ENCODE measurements around the gene APBA3.
A peak's percentile ranks its signal among the peaks of the same experiment; 100 is the strongest.

Gene APBA3

DNA sequence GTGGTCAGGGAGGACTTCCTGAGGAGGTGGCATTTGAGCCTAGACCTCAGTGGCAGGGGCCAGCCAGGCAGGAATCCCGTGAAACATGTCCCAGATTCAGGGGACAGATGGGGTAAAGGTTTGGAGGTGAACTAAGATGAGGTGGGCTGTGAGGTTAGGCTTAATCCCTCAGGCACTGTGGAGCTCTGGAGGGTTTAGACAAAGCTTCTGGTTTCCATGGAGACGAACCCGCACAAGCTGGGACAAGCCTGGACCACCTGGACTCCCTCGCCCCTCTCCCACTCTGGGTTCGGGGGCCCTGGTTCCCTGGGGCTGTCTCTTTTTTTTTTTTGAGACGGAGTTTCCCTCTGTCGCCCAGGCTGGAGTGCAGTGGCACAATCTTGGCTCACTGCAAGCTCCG, 37.6 kb downstream of the APBA3 start:
- TF ChIP-seq, protein P1, sequence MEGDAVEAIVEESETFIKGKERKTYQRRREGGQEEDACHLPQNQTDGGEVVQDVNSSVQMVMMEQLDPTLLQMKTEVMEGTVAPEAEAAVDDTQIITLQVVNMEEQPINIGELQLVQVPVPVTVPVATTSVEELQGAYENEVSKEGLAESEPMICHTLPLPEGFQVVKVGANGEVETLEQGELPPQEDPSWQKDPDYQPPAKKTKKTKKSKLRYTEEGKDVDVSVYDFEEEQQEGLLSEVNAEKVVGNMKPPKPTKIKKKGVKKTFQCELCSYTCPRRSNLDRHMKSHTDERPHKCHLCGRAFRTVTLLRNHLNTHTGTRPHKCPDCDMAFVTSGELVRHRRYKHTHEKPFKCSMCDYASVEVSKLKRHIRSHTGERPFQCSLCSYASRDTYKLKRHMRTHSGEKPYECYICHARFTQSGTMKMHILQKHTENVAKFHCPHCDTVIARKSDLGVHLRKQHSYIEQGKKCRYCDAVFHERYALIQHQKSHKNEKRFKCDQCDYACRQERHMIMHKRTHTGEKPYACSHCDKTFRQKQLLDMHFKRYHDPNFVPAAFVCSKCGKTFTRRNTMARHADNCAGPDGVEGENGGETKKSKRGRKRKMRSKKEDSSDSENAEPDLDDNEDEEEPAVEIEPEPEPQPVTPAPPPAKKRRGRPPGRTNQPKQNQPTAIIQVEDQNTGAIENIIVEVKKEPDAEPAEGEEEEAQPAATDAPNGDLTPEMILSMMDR (IDR thresholded peaks at IDR 0.05; ENCODE audit: insufficient read depth, low read depth, low read length, missing control alignments), result no peak
- no peak overlapping the region for H3K4me3 ChIP-seq (ENCODE audit: low read length)
- DNase-seq (ENCODE audit: low read depth), result no peak

DNA sequence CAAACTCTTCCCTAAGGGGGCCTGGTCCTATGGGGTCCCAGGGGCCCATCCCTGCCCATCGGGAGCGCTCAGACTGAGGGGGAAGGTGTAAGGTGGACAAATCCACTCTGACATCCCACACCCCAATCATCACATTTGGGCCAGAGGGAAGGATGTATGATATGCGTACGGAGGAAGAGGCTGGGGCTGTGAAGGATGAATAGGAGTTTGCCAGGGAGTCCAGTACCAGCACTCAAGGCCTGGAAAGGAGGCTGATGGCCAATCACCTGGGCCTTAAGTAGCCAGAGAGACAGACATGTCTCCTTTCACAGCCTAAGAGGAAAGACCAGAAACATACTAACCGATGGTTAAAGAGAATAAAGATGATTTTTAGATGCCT, 38.4 kb downstream of the APBA3 start:
- no peak overlapping the region for H3K4me3 ChIP-seq (ENCODE audit: low read length)
- DNase-seq (ENCODE audit: low read depth), result no peak

DNA sequence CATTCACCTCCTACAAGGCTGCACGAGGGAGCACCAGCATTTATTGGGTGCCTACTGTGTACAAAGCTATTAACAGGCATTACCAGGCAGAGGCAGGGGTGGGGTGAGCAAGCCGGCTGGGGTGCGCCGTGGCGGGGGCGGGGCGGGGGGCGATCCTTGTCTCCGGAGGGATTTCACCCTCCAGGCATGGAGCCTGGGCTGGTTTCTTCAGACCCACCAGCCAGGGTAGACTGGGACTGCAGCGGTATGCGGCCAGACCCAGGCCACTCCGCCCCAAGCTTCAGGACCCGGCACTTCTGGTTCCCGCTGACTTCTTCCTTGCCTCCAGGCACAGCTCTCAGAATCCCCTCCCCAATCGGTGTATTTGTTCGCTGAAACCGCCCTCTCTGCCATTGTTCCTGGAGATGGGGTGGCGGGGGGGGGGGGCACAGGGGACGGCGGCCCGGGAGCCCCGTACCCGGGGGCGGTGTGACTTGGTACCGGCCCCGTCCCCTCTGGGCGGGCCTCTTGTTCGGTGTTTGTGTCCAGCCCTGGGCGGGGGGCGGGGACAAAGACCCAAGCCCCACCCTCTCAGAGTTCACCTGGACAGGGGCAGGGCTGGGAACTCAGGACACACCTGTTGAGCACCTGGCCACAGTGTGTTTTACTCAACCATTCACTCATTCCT, 38.9 kb downstream of the APBA3 start:
- no peak overlapping the region for H3K4me3 ChIP-seq (ENCODE audit: low read length)
- DNase-seq (ENCODE audit: low read depth), result no peak
- TF ChIP-seq, protein P1 (IDR thresholded peaks at IDR 0.05; ENCODE audit: insufficient read depth, low read depth, low read length, missing control alignments), result no peak

More for the DNA sequence above, 38.4 kb downstream of the APBA3 start:
- TF ChIP-seq, protein P1 (IDR thresholded peaks at IDR 0.05; ENCODE audit: insufficient read depth, low read depth, low read length, missing control alignments), result no peak

DNA sequence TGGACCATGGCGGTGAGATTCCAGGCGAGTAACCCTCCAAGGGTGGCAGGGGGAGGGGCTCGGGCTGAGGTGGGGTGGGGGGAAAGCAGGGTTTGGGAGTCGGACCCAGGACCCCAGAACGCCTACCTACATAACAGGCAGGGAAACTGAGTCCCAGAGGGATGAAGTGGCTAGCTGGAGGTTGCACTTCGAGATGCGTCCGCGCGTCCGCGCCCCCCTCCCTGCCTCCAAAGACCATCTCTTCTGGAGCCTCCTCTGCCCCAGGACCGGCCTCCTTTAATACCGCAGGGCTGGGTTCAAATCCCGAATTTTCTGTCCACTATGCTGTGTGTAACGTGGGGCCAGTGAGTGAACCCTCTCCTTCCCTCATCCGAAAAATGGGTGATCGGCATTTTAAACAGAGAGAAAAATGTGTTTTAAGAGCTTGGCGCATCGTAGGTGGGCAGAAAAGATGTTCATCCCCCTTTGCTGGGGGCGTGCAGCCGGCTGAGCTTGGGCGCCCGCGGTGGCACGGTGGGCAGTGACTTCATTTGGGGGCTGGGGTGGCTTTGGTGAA, 39.5 kb downstream of the APBA3 start:
- DNase-seq (ENCODE audit: low read depth), result no peak
- TF ChIP-seq, protein P1 (IDR thresholded peaks at IDR 0.05; ENCODE audit: insufficient read depth, low read depth, low read length, missing control alignments), result no peak
- H3K4me3 ChIP-seq (ENCODE audit: low read length), result peak overlapping the region; percentile 11

DNA sequence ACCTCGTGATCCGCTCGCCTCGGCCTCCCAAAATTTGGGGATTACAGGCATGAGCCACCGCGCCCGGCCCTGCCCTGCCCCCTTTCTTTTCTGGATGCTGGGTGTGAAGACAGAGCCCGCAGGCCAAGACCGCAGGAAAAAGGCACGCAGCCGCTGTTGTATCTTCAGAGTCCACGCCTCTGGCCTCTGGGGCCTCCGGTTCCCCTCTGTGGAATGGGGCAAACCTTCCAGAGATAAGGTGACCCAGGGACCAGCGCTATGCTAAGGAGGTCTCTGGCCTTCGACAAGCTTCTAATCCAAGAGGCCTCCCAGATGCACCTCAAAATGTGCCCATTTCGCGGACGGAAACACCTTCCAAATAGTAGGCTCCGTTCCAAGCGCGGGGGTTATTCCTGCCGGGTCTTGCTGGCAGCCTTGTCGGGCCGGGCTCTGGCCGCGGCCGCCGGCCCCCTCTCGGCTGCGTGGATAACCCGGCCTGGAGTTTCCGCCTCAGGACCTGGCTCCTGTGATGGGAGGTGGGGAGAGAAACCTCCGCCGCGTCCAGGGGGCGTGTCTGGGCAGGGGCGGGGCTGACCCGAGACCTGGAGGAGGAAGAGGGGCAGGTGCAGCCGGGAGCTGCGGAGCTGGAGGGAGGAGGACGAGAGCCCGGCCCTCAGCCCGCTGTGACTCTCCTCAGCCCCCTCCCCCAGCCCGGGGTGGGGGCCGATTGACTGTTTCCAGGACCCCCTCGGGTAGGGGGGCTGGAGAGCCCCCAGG, 40.2 kb downstream of the APBA3 start:
- TF ChIP-seq, protein P1 (IDR thresholded peaks at IDR 0.05; ENCODE audit: insufficient read depth, low read depth, low read length, missing control alignments), result no peak
- H3K4me3 ChIP-seq (ENCODE audit: low read length), result peak overlapping the region; percentile 11

DNA sequence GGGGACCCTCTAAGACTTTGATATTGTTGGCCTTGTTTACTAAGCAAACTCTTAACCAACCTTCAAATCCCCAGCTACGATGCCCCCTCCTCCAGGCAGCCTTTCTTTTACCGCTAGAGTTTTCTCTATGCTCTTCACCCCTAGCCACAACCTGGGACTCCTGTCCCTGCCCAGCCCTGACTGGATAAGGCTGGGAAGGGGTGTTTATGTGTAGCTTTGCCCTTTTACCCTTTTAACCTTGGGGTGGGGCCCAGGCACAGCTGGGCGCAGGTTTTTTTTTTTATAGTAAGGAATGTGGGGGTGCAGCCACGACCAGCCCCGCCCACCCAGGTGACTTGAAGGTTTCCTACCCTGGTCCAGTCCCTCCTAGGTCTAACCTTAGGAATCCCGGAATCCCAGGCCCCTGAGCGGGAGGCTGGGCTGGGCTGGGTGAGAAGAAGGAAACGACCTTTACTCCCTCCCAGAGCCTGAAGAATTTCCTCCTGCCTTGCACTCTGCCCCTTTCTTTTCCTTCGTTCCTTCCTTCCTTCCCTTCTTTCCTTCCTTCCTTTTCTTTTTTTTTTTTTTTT, 41.1 kb downstream of the APBA3 start:
- no peak for DNase-seq (ENCODE audit: low read depth)
- TF ChIP-seq, protein P1 (IDR thresholded peaks at IDR 0.05; ENCODE audit: insufficient read depth, low read depth, low read length, missing control alignments), result no peak
- no peak overlapping the region for H3K4me3 ChIP-seq (ENCODE audit: low read length)

More for the DNA sequence above, 40.2 kb downstream of the APBA3 start:
- DNase-seq (ENCODE audit: low read depth), result peak; percentile 91

Measured in epithelial cell of esophagus (primary cell).